ENCODE results near the gene GNPDA2. TPM values are rescaled to one million over a fixed set of nuclear protein-coding genes. Genes with fewer than 3 reads are reported as not detected.
A peak's percentile ranks its signal among the peaks of the same experiment; 100 is the strongest.

The GNPDA2 gene
- total and polyA plus RNA-seq, 2 of the 8 experiments (the other 6 are each of a cell fraction or from before 2014, with no cell fraction given) = 3.0 to 4.8 TPM

- H2BK15ac ChIP-seq (ENCODE audit: low read length) = no peak overlapping the region
- no peaks in the 10 kb centered on the region for H3K79me1 ChIP-seq (ENCODE audit: low read depth, low read length)
- peaks cover 7% of the 10 kb centered on the region for H3K23me2 ChIP-seq (ENCODE audit: low read depth, low read length)
- no peaks in the 10 kb centered on the region for H3K36me3 ChIP-seq (ENCODE audit: control insufficient read depth in 2 of 4, insufficient read depth in 4 of 4, low read length in 3 of 4)
- H3K23ac ChIP-seq (ENCODE audit: insufficient read length) = no peak overlapping the region
- H4K8ac ChIP-seq (ENCODE audit: extremely low read depth, insufficient read depth, low read length) = 0 out of 2 replicates have a peak overlapping the region, but pooled peaks have one; percentile 4
- peak overlapping the region; percentile 84 to 91 for H3K4me2 ChIP-seq (ENCODE audit: insufficient read depth in 1 of 2, low read depth in 2 of 2, low read length in 2 of 2)
- peak overlapping the region; percentile 82; the same call in 1 of the 2 replicates for H2AFZ ChIP-seq (ENCODE audit: low read length)
- H3K27ac ChIP-seq (ENCODE audit: low read depth, low read length) = no peak overlapping the region
- peak overlapping the region; percentile 60 to 86 (median 71) for H3K4me3 ChIP-seq (ENCODE audit: extremely low read depth in 1 of 4, insufficient read depth in 2 of 4, low read depth in 3 of 4, low read length in 4 of 4)
- H4K20me1 ChIP-seq (replicated peaks in 1 of 2; ENCODE audit: control insufficient read depth in 1 of 2, insufficient read depth in 2 of 2, low read length in 2 of 2) = peaks cover 0 to 1% of the 10 kb centered on the region in 2 experiments
- FAIRE-seq = no peak
- no peak overlapping the region for H4K5ac ChIP-seq (ENCODE audit: insufficient read length, low read depth, low read length)
- no peak overlapping the region for H2BK20ac ChIP-seq (ENCODE audit: low read length)
- 9% methylated on average over 9 of the region's 9 CpGs; no CpG with 5 or more reads in 1 of the 2 experiments for WGBS, 2 experiments (ENCODE audit: extremely low coverage in 1 of 2, insufficient coverage in 1 of 2, insufficient read length in 1 of 2, insufficient replicate concordance in 2 of 2, low coverage in 1 of 2, low lambda C conversion rate in 2 of 2, missing lambda C conversion rate in 1 of 2)
- H2AK5ac ChIP-seq (ENCODE audit: low read depth, low read length) = no peak overlapping the region
- no peaks in the 10 kb centered on the region for H3K9me3 ChIP-seq (ENCODE audit: insufficient read depth in 2 of 2, low read depth in 1 of 2, low read length in 1 of 2)
- peaks cover 0 to 43% of the 10 kb centered on the region in 2 experiments; a peak in 3 of 4 replicates for H3K79me2 ChIP-seq (ENCODE audit: control insufficient read depth in 1 of 2, insufficient read depth in 2 of 2, low read length in 2 of 2)
- no peak overlapping the region for H2BK120ac ChIP-seq (replicated peaks; ENCODE audit: low read depth, low read length)
- TF ChIP-seq GABPA (IDR thresholded peaks at IDR 0.05; ENCODE audit: borderline replicate concordance, insufficient read depth, low read length) (no peak), JUN (IDR thresholded peaks at IDR 0.05; ENCODE audit: low read depth, low read length) (no peak), HDAC6 (IDR thresholded peaks at IDR 0.05; ENCODE audit: low read depth, low read length) (no peak), YY1 (IDR thresholded peaks at IDR 0.05; ENCODE audit: low read depth, low read length) (no peak), KDM4A (IDR thresholded peaks at IDR 0.05; ENCODE audit: low read depth, low read length, severe bottlenecking) (no peak), CTBP2 (IDR thresholded peaks at IDR 0.05; ENCODE audit: borderline replicate concordance, insufficient read depth, insufficient read length, low read length) (no peak), MAX (IDR thresholded peaks at IDR 0.05) (no peak), TAF1 (IDR thresholded peaks at IDR 0.05; ENCODE audit: low read depth, low read length) (no peak), SUZ12 (IDR thresholded peaks at IDR 0.05; ENCODE audit: low read length) (no peak), BACH1 (IDR thresholded peaks at IDR 0.05; ENCODE audit: low read length) (no peak), TBP (IDR thresholded peaks at IDR 0.05; ENCODE audit: low read depth, low read length) (no peak), ATF3 (IDR thresholded peaks at IDR 0.05; ENCODE audit: insufficient read depth, low read depth, low read length) (no peak)
- 0 out of 2 replicates have a peak overlapping the region, but pooled peaks have one; percentile 35 for H2BK5ac ChIP-seq (ENCODE audit: low read depth, low read length)
- no peak overlapping the region for H4K91ac ChIP-seq (replicated peaks; ENCODE audit: insufficient read length, low read length)
- H3K27me3 ChIP-seq (replicated peaks in 1 of 4; ENCODE audit: control insufficient read depth in 3 of 4, extremely low read depth in 1 of 4, insufficient read depth in 3 of 4, low read length in 3 of 4) = peaks cover 1 to 4% (median 4%) of the 10 kb centered on the region in 4 experiments; a peak in 4 of 7 replicates
- peak overlapping the region; percentile 55 to 82 (median 66) for H3K9ac ChIP-seq (replicated peaks in 1 of 4; ENCODE audit: extremely low read depth in 1 of 4, low read depth in 3 of 4, low read length in 3 of 4)
- ChIA-PET CTCF (ENCODE audit: partially characterized antibody) (no interaction called here), POLR2A (ENCODE audit: partially characterized antibody) (interaction anchor here (0.8 to 2.1 kb wide), 3 partner anchors 9 to 27 kb away, joined by 4 to 8 read pairs (median 4); no protein-coding TSS in a partner anchor)
- no peak overlapping the region for H2BK12ac ChIP-seq (ENCODE audit: low read depth, low read length)
- DNase-seq (ENCODE audit: low read depth in 1 of 2, low spot score in 2 of 2) = no peak
- H3K4ac ChIP-seq (replicated peaks; ENCODE audit: insufficient read length, low read depth, low read length) = no peak overlapping the region
- no peak overlapping the region for H3K18ac ChIP-seq (ENCODE audit: extremely low read depth, low read length)
- H3K56ac ChIP-seq (replicated peaks; ENCODE audit: insufficient read length, low read depth, low read length) = no peak overlapping the region
- H3K4me1 ChIP-seq (replicated peaks in 1 of 4; ENCODE audit: control insufficient read depth in 3 of 4, insufficient read depth in 4 of 4, low read length in 3 of 4) = peaks cover 0 to 6% (median 1%) of the 10 kb centered on the region in 4 experiments; a peak in 3 of 7 replicates
- H3K14ac ChIP-seq (ENCODE audit: insufficient read length) = no peak overlapping the region
These were observed 674 bp downstream of the GNPDA2 start for GRCh38 chr4:44725726-44726037.
